ENCODE results near the gene LRRC43. TPM values are rescaled to one million over a fixed set of nuclear protein-coding genes. Genes with fewer than 3 reads are reported as not detected.

Gene LRRC43
- total RNA-seq, 4 donors from 2014 or later = 0.64 TPM; not detected in 3

GRCh38 chr12:122183588-122183940, 641 bp downstream of the LRRC43 start:
- Histone ChIP-seq H3K4me3 (peak overlapping the region in 3 of 4 donors; percentile 42 to 51 (median 51)), H3K9me3 (no peaks in the 10 kb centered on the region), H3K4me1 (peaks cover 5 to 9% (median 7%) of the 10 kb centered on the region in 4 donors), H3K36me3 (no peaks in the 10 kb centered on the region), H3K27me3 (peaks cover 6% of the 10 kb centered on the region), H3K27ac (no peak overlapping the region)
- in situ Hi-C loops (cut with MboI; ENCODE audit: low pct_ligation_motif_present in 1 of 4, low pct_unique_long_range_greater_than_20kb in 1 of 4, low sequenced_read_pairs in 3 of 4) = loop anchor here in 2 of 4 donors (10.0 to 25.0 kb wide), 2 partner anchors 49 to 271 kb away; partner anchors contain the start of gene CFAP251 (in 1 of the 2)
- intact Hi-C loops (cut with DNase I; ENCODE audit: low total_unique reads) = no loop called here
- TF ChIP-seq CTCF (IDR thresholded peaks at IDR 0.05) = no peak
- TF ChIP-seq POLR2A (IDR thresholded peaks at IDR 0.05) = no peak
- no peak for TF ChIP-seq POLR2AphosphoS5 (IDR thresholded peaks at IDR 0.05)
- no peak for TF ChIP-seq EP300 (IDR thresholded peaks at IDR 0.05; ENCODE audit: low read depth)
- 80% methylated on average over 10 of the region's 10 CpGs; no CpG with 5 or more reads in 1 of the 2 donors for WGBS, 2 donors (ENCODE audit: low coverage in 1 of 2)
- DNase-seq = no peak

- in situ Hi-C loops (cut with MboI; ENCODE audit: low pct_ligation_motif_present in 1 of 4, low pct_unique_long_range_greater_than_20kb in 1 of 4, low sequenced_read_pairs in 3 of 4) (loop anchor here in 2 of 4 donors (10.0 to 25.0 kb wide), 2 partner anchors 50 to 272 kb away; partner anchors contain the start of gene CFAP251 (in 1 of the 2)), intact Hi-C loops (cut with DNase I; ENCODE audit: low total_unique reads) (no loop called here)
- Histone ChIP-seq H3K27me3 (peaks cover 6% of the 10 kb centered on the region), H3K4me3 (no peak overlapping the region), H3K4me1 (peaks cover 5 to 9% (median 7%) of the 10 kb centered on the region in 4 donors), H3K36me3 (no peaks in the 10 kb centered on the region), H3K27ac (no peak overlapping the region), H3K9me3 (no peaks in the 10 kb centered on the region)
- DNase-seq = no peak
- TF ChIP-seq EP300 (IDR thresholded peaks at IDR 0.05; ENCODE audit: low read depth) (no peak), CTCF (IDR thresholded peaks at IDR 0.05) (no peak), POLR2A (IDR thresholded peaks at IDR 0.05) (no peak), POLR2AphosphoS5 (IDR thresholded peaks at IDR 0.05) (no peak)
- WGBS, 2 donors (ENCODE audit: low coverage in 1 of 2) = 81 to 92% methylated on average over 2 to 18 of the region's 18 CpGs
Measured at GRCh38 chr12:122184517-122184916, 1.6 kb downstream of the LRRC43 start.

- 87 to 88% methylated on average over 3 to 7 of the region's 7 CpGs for WGBS, 2 donors (ENCODE audit: low coverage in 1 of 2)
- no peak for DNase-seq
- Histone ChIP-seq H3K36me3 (no peaks in the 10 kb centered on the region), H3K27me3 (peaks cover 6% of the 10 kb centered on the region), H3K27ac (no peak overlapping the region), H3K9me3 (no peaks in the 10 kb centered on the region), H3K4me3 (no peak overlapping the region), H3K4me1 (peaks cover 5 to 9% (median 7%) of the 10 kb centered on the region in 4 donors)
- intact Hi-C loops (cut with DNase I; ENCODE audit: low total_unique reads) = no loop called here
- no peak for TF ChIP-seq POLR2AphosphoS5 (IDR thresholded peaks at IDR 0.05)
- TF ChIP-seq EP300 (IDR thresholded peaks at IDR 0.05; ENCODE audit: low read depth) = no peak
- no peak for TF ChIP-seq POLR2A (IDR thresholded peaks at IDR 0.05)
- in situ Hi-C loops (cut with MboI; ENCODE audit: low pct_ligation_motif_present in 1 of 4, low pct_unique_long_range_greater_than_20kb in 1 of 4, low sequenced_read_pairs in 3 of 4) = loop anchor here in 2 of 4 donors (10.0 to 25.0 kb wide), 2 partner anchors 50 to 273 kb away; partner anchors contain the start of gene CFAP251 (in 1 of the 2)
Measured at GRCh38 chr12:122185079-122185478, 2.2 kb downstream of the LRRC43 start.

GRCh38 chr12:122185494-122186082, 2.7 kb downstream of the LRRC43 start:
- in situ Hi-C loops (cut with MboI; ENCODE audit: low pct_ligation_motif_present in 1 of 4, low pct_unique_long_range_greater_than_20kb in 1 of 4, low sequenced_read_pairs in 3 of 4) (loop anchor here in 2 of 4 donors (10.0 to 25.0 kb wide), 2 partner anchors 51 to 273 kb away; partner anchors contain the start of gene CFAP251 (in 1 of the 2)), intact Hi-C loops (cut with DNase I; ENCODE audit: low total_unique reads) (no loop called here)
- TF ChIP-seq EP300 (IDR thresholded peaks at IDR 0.05; ENCODE audit: low read depth) (no peak), POLR2A (IDR thresholded peaks at IDR 0.05) (no peak), CTCF (IDR thresholded peaks at IDR 0.05) (no peak), POLR2AphosphoS5 (IDR thresholded peaks at IDR 0.05) (no peak)
- Histone ChIP-seq H3K27me3 (peaks cover 6% of the 10 kb centered on the region), H3K9me3 (no peaks in the 10 kb centered on the region), H3K36me3 (no peaks in the 10 kb centered on the region), H3K4me1 (peaks cover 5 to 9% (median 7%) of the 10 kb centered on the region in 4 donors), H3K4me3 (no peak overlapping the region), H3K27ac (no peak overlapping the region)
- DNase-seq = no peak
- whole genome bisulfite sequencing, 2 donors (ENCODE audit: low coverage in 1 of 2) = 86% methylated on average over 10 of the region's 10 CpGs; no CpG with 5 or more reads in 1 of the 2 donors
